ENCODE measurements around the gene TAAR8. TPM values are rescaled to one million over a fixed set of nuclear protein-coding genes. Genes with fewer than 3 reads are reported as not detected.

Gene TAAR8
- total RNA-seq, 1 donor from 2014 or later = not detected

DNA sequence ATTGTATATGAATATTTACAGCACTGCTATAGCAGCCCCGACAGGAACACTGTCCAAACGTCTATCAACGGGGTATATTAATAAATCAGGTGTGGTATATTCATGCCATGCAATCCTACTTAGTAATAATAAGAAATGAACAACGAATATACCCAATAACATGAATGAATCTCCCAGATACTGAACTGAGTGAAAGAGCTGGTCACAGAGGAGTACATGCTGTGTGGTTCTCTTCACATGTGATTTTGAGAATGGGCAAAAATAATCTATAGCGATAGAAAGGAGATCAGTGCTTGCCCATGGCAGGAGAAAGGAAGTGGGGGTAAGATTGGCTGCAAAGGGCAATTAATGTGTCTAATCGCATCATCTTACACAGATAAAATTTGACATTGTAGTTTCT, 13.9 kb downstream of the TAAR8 start:
- Mint-ChIP-seq H3K27me3 (ENCODE audit: unreplicated experiment) (peaks cover 63% of the 10 kb centered on the region), H3K4me1 (ENCODE audit: unreplicated experiment) (no peaks in the 10 kb centered on the region), H3K27ac (ENCODE audit: unreplicated experiment) (no peak overlapping the region), H3K4me3 (ENCODE audit: unreplicated experiment) (no peak overlapping the region), H3K36me3 (ENCODE audit: unreplicated experiment) (no peaks in the 10 kb centered on the region), H3K9me3 (ENCODE audit: unreplicated experiment) (no peaks in the 10 kb centered on the region)
- DNase-seq (ENCODE audit: extremely low spot score, unreplicated experiment) = no peak
- TF ChIP-seq CTCF (IDR thresholded peaks at IDR 0.05) = no peak

DNA sequence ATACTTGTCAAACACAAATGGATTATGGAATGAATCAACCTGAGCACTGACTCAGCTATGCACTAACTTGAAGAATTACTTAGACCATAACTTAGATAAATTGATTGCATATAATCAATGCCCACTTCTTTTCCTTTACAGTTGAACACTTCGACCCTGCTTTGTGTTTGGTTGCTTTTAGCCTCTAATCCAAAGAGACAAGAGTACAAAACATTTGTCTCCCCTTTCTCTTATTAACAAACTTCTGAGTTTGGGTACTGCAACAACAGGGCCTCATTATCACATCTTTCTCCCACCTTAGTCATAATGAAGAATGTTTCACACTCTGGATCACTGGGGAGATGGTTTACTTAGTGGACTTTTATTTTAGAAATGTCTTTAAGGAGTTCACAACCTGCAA, 15.1 kb downstream of the TAAR8 start:
- Mint-ChIP-seq H3K9me3 (ENCODE audit: unreplicated experiment) (no peaks in the 10 kb centered on the region), H3K27ac (ENCODE audit: unreplicated experiment) (no peak overlapping the region), H3K36me3 (ENCODE audit: unreplicated experiment) (no peaks in the 10 kb centered on the region), H3K4me1 (ENCODE audit: unreplicated experiment) (no peaks in the 10 kb centered on the region), H3K4me3 (ENCODE audit: unreplicated experiment) (no peak overlapping the region), H3K27me3 (ENCODE audit: unreplicated experiment) (peaks cover 66% of the 10 kb centered on the region)
- no peak for DNase-seq (ENCODE audit: extremely low spot score, unreplicated experiment)
- TF ChIP-seq CTCF (IDR thresholded peaks at IDR 0.05) = no peak

DNA sequence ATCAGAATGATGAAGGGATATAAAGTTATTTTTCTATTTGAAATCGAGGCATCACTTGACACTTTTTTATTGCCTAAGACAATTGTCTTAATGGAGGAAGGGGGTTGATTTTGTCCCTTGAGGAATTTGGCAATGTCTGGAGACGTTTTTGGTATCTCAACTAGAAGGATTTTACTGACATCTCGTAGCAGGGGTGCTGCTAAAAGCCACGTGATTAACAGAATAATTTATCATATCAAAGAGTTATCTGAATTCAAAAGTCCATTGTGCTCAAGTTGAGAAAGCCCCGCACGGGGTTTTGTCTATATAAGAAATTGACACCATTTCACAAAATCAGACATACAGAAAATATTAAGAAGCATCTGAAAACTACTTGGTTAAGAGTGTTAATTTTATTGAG, 16.1 kb downstream of the TAAR8 start:
- Mint-ChIP-seq H3K36me3 (ENCODE audit: unreplicated experiment) (no peaks in the 10 kb centered on the region), H3K4me1 (ENCODE audit: unreplicated experiment) (no peaks in the 10 kb centered on the region), H3K27me3 (ENCODE audit: unreplicated experiment) (peaks cover 62% of the 10 kb centered on the region), H3K27ac (ENCODE audit: unreplicated experiment) (no peak overlapping the region), H3K9me3 (ENCODE audit: unreplicated experiment) (no peaks in the 10 kb centered on the region), H3K4me3 (ENCODE audit: unreplicated experiment) (no peak overlapping the region)
- no peak for DNase-seq (ENCODE audit: extremely low spot score, unreplicated experiment)
- no peak for TF ChIP-seq CTCF (IDR thresholded peaks at IDR 0.05)

GRCh38 chr6:132569170-132569569, 16.7 kb downstream of the TAAR8 start:
- DNase-seq (ENCODE audit: extremely low spot score, unreplicated experiment) = no peak
- no peak for TF ChIP-seq CTCF (IDR thresholded peaks at IDR 0.05)
- H3K36me3 Mint-ChIP-seq (ENCODE audit: unreplicated experiment) = no peaks in the 10 kb centered on the region
- H3K4me1 Mint-ChIP-seq (ENCODE audit: unreplicated experiment) = no peaks in the 10 kb centered on the region
- no peaks in the 10 kb centered on the region for H3K9me3 Mint-ChIP-seq (ENCODE audit: unreplicated experiment)
- H3K4me3 Mint-ChIP-seq (ENCODE audit: unreplicated experiment) = no peak overlapping the region
- no peak overlapping the region for H3K27ac Mint-ChIP-seq (ENCODE audit: unreplicated experiment)
- peaks cover 62% of the 10 kb centered on the region for H3K27me3 Mint-ChIP-seq (ENCODE audit: unreplicated experiment)

- DNase-seq (ENCODE audit: extremely low spot score, unreplicated experiment) = no peak
- no peaks in the 10 kb centered on the region for H3K4me1 Mint-ChIP-seq (ENCODE audit: unreplicated experiment)
- H3K27me3 Mint-ChIP-seq (ENCODE audit: unreplicated experiment) = peaks cover 61% of the 10 kb centered on the region
- H3K36me3 Mint-ChIP-seq (ENCODE audit: unreplicated experiment) = no peaks in the 10 kb centered on the region
- no peak within 1 kb of the TSS for H3K27ac Mint-ChIP-seq (ENCODE audit: unreplicated experiment)
- no peak within 1 kb of the TSS for H3K4me3 Mint-ChIP-seq (ENCODE audit: unreplicated experiment)
- TF ChIP-seq CTCF (IDR thresholded peaks at IDR 0.05) = no peak
- no peaks in the 10 kb centered on the region for H3K9me3 Mint-ChIP-seq (ENCODE audit: unreplicated experiment)
Observed at GRCh38 chr6:132570221-132570777, 17.8 kb downstream of the TAAR8 start, which contains the start of gene TAAR6. TSS of gene TAAR6 (plus strand) at chr6:132570322. CDS start at chr6:132570322, 0 bp downstream.

Data from osteocyte (in vitro differentiated cells).